HG03558 (cell line): ENCODE measurements around the gene SPTLC2.

Source experiments
- ATAC-seq: cut with Tn5 transposase; IDR thresholded peaks from one replicate; pipeline ENCODE4 v1.9.1; 2021; ENCODE audit warnings: moderate number of reproducible peaks; ENCODE audit not compliant: unreplicated experiment; ENCODE audit errors: extremely low read depth

SPTLC2 gene

DNA sequence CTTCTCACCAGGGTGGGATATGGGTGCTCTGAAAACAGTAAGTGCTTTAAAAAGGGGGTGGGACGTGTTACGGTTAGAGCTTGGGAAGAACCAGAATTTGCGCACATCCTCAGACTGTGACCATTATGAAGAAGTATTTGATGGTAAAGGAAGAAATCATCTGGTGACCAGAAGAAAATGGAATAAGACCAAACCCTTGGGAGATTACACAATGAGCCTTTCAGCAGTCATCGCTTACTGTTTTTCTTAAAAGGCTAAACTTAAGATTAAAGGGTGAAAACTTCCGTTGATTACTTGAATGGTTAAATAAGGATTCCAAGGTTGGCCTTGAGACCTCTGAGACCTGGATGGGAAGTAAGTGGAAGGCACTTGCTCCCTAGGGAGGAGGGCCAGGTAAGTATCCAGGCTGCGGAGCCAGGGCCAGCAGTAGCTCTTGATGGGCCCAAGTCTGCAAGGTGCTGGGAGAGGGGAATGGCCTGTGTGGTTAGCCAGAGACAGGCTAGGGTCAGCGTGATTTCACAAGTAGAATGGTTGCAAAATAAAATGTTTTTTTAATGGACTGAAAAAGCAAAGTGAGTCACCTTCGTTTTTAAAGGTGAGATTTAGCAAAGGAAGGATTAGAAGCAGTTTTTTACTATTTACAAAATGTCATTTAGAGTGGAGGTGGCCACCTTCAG lies 104.8 kb downstream of the SPTLC2 start:
- no peak for ATAC-seq

DNA sequence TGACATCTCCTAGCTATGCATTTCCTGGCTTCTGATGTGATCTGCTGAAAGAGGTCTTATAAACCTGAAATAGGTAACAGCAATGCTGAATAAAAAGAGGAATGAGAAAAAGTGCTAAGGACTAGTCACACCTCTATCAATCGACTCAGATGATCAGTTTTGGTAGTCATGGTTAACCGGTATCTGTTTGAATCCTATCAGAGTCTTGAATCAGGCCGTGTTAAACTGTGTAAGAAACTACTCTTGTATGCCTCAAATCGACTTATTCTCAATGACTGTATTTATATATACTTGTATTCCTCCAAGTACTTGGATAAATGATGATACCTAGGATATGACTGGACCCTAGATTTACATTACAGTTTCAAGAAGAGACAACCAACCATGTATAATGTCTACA lies 107.1 kb downstream of the SPTLC2 start:
- ATAC-seq = no peak

DNA sequence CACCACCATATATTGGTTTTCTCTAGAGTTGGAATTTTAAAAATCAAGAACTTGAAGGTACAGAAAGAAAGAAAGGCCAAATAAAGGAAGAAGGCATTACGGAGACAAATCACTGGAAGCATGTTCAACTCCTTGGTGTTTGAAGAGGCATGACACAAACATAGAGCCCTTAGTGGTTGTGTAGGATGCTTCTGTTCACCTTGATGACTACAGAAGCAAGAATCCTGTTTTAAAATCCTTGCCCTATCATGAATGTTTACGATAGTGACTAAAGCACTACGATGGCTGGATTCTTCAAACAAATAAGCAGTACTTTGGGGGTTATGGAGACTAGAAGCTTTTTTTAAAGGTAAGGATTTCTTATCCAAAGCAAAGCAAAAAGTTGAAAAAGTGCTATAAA lies 107.6 kb downstream of the SPTLC2 start:
- no peak for ATAC-seq

DNA sequence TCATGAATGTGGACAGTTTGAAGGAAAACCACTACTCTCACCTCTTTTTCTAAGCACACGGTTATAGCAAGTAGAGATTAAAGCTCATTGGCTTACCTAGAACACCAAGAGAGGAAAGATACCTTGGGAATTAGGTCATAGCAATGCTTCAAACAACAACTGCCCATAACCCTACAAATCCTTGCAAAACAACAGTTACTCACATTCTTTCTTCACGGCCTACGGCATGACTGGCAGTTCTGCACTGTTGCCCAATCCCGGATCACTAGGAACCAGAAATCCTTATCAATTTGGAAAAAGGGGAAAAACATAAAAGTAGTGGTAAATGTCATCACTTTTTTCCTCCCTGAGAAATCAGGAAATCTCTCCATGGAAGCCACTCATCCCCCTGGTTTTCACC lies 108.2 kb downstream of the SPTLC2 start:
- ATAC-seq = no peak

DNA sequence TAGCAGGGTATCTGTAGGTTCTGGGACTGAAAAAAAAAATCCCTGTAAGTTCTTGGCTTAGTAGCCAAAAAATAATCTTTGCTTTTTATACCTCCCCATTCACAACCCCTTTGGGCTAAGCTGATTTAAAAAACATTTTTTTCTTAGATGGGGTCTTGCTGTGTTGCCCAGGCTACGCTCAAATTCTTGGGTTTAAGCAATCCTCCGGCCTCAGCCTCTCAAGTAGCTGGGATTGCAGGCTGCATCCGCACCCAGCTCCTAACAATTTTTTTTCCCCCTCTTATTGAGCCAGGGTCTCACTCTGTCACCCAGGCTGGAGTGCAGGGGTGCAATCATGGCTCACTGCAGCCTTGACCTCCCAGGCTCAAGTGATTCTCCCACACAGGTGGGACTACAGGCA lies 108.7 kb downstream of the SPTLC2 start:
- ATAC-seq = no peak

DNA sequence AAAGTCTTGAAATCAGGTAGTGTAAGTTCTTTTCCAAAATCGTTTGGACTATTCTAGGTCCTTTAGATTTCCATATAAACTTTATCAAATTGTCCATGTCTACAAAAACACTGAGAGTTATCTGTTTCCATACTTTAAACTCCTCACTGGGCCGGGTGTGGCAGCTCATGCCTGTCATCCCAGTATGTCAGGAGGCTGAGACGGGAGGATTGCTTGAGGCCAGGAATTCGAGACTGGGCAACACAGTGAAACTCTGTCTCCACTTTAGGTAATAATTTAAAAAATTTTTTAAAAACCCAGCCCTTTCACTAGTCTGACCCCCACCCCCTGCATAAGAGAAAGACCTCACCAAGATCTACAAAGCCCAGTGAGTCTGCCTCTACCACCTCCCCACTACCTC lies 111.4 kb downstream of the SPTLC2 start:
- ATAC-seq = no peak

DNA sequence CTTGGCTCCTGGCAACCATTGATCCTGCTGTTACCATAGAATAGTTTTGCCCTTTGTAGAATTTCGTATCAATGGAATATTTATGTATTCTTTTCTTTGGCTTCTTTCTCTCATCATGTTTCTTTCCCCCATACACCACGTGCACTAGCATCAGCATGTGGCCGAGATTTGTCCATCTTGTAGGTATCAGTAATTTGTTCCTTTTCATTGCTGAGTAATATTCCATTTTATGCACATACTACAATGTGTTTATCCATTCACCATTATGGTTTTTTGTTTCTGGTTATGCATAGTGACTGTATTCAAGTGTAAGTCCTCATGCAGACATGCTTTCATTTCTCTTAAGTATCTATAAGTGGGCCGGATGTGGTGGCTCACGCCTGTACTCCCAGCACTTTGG lies 113.3 kb downstream of the SPTLC2 start:
- ATAC-seq = no peak

DNA sequence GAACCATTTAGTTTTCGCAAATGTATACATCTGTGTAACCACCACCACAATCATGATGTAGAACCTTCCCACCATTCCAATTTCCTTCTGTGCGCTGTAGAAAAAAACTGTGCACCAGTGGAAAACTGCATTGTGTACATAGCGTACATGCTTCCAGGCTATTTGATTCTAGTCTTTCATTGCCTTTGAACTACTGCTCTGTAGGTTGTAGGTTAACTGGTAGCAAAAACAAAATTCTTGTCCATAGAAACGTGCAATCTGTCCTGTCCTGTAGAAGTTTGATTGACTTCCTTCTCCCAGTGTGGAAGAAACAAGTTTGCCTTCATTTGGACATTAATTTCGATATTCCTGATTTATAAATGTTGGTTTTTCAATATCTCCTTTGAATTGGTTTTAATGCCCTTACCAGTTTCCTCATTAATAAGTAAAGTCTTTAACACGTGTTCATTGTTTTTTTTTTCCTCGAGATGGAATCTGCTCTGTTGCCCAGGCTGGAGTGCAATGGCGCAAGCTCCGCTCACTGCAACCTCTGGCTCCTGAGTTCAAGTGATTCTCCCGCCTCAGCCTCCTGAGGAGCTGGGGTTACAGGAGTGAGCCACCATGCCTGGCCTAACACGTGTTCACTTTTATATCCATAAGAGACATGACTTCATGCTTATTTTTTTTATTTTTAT lies 114.2 kb downstream of the SPTLC2 start:
- no peak for ATAC-seq

DNA sequence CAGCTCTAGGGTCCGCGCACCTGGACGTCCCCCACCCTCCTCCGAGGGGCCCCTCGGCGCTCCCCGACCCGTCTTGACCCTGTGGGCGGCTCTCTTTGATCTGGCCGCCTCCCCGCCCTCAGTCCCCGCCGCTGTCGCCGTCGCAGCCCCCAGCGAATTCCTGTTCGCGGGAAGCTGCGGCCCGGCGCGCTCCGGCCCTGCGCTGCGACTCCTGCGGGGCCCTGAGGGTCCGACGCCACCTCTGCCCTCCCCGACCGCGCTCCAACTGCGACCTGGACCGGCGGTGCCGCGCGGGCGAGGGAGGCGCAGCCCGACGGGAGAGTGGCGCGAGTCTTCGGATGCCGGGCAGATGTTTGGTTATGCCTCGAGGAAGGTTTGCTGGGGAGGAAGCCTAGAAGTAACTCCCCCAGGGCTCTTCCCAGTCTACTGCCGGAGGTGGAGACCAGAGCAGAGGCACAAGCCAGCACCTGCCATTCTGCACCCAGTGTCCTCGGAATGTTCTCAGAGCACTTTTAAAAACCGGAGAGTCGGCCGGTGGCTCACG lies 117.4 kb downstream of the SPTLC2 start:
- ATAC-seq = no peak

DNA sequence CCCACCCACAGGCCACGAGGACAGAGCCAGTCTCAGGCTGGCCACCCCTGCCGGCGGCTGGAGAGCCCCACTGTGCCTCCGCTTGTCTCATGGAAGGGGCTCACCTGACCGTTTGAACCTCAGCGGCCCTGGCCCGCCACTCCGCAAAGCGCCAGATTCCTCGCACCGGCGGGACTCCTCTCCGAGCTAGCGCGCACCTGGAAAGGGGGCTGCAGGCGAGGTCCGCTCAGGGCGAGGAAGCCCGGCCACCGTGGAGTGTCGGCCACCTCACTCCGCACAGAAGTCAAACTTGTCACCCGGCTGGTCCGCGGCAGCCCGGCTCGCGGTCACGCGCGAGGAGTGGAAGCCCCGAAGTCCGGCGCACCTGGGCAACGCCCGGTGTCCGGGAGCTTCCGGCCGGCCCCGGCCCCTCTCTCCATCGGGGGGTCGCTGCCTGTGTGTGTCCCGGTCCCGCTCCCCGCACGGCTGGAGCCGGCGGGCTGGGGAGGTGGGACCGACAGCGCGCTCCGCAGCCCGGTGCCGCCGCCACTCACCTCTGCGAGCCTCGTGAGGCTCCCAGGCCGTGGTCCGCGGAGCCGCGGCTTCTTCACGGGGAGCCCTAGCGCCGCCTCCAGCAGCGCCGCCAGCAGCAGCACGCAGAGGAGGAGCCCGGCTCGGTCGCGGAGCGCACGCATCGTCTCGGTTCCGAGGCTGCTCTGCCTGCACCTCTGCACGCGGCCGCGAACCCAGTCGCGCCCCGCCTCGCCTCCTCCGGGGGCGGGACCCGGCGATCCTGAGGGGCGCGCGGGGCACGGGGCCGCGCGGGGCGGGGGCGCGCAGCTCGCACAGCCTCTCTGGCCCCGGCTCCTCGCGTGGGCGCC lies 118.1 kb downstream of the SPTLC2 start, which contains the start of gene ISM2:
Gene ISM2 (minus strand): TSS at position 697 of the 860 bp plus-strand sequence. CDS start 23 bp downstream, at position 674.
- ATAC-seq = peak; percentile 57

DNA sequence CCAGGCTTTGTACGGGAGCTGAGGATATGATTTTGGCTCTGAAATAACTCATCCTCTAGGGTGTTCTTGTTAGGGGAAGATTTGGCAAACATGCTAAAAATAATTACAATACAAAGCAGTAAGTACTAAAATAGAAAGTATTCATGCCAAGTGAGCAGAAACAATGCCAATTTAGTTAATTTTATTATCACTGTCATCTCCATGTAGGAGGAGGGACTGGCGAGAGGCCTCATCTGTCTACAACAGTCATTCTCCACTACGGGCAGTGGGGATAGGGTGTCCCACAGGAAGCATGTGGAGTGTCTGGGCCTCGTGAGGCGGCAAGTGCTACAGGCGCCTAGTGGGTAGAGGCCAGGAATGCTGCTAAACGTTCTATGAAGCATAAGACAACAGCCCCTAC lies 121.1 kb downstream of the SPTLC2 start:
- no peak for ATAC-seq

DNA sequence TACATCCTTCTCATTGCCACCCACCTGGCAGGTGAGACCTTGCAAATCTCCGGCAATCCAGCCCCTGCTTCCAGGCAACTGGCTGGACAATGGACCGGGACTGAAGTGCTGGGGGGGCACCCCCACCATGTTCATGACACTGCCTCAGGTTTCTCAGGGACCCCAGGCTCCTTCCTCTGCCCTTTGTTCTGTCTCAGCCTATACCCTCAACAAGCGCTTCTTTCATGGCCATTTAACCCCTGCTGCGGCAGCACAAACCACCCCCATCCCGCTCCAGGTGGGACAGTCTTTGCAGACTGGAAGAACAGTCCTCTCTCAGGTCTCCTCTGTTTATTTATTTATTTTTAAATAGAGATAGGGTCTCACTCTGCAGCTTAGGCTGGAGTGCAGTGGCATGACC lies 125.4 kb downstream of the SPTLC2 start:
- ATAC-seq = no peak

DNA sequence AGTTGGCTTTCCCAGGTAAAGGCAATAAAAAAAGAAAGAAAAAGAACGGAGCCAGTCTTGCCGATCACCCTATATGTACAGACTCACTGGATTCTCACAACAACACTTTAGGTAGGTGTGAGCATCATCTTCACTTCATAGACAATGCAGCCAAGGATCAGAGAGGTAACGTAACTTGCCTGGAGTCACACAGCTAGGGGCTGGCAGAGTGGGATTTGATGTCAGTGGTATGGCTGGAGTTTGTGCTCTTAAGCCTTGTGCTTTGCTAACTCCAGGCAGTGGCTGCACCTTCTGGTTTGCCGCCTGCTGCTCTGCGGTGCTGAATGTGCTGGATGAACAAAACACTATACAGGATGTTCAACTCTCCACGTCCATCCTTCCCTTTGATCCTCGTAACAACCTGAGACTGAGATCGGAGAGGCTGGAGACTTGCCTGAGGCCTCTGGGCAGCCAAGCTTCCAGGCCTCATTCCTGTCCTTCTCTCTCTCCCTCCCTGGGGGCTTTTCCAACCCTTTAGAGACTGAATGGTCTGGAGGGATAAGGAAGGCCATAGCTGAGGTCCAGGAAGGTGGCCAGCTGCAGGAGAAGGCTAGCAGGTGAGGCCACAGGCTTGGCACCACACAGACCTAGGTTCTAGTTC lies 126.0 kb downstream of the SPTLC2 start:
- no peak for ATAC-seq

DNA sequence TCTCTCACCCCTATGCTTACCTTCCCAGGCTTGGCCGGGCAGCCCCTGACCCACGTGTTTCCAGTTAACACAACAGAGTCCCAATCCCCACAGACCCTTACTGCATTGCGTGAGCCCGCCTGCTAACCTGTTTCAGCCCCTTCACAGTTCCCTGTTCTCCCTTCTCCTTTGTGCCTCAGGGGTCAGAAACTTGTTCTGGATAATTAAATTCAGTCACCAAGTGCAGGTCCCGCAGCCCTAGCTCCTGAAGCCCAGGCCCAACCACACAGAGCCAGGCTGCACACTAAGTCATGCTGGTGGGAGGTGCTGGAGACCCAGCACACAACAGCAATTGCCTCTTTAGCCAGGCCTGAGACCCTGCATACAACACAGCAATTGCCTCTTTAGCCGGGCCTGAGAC lies 127.4 kb downstream of the SPTLC2 start:
- ATAC-seq = no peak

DNA sequence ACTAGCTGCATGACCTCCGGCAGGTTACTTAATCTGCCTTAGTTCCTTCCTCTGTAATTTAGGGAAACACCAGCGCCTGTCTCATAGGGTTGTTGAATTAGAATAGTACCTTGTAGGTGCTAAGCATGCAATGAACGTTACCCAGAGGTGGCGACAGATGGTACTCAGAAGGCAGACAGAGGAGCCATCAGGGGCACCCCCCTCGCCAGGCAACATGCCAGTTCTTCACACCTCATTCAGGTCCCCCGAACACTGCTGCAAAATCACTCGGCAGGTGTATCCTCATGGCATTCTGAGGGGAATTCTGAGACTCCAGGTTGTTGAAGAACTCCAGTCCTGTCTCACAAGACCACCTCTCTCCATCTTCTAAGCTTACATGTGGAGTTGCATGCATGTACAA lies 127.9 kb downstream of the SPTLC2 start:
- ATAC-seq = no peak

DNA sequence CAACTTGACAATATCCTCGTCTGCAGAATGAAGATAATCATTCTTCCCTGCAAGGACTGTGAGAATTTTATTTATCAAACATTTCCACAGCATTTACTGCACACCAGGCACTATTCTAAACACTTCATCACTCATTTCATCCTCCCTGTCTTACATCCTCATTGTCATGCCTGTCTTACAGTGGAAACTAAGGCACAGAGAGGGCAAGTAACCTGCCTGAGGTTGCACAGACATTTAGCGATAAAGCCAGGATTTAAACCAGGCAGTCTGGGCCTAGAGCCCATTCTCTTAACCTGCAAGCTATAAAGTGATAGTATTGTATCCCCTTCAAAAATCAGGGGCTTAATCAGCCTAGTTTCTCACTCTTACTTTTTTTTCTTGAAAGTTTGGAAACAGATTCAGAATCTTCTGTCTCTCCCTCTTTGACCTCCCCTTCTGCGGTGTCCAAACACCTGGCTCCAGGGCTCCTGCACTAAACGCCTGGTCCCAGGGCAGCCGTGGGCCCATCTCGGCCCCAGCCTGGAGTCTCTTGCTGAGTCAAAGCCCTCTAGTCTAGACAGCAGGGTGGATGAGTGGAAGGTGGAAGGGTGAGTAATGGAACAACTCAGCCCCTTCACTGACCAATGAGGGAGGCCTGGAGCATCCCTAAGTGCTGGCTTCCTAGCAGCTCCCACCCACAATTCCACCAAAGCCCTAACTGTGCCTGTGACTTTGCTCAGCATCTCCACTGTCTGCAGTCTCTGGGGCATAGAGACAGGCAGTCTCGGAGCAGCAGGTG lies 130.3 kb downstream of the SPTLC2 start:
- ATAC-seq = no peak

DNA sequence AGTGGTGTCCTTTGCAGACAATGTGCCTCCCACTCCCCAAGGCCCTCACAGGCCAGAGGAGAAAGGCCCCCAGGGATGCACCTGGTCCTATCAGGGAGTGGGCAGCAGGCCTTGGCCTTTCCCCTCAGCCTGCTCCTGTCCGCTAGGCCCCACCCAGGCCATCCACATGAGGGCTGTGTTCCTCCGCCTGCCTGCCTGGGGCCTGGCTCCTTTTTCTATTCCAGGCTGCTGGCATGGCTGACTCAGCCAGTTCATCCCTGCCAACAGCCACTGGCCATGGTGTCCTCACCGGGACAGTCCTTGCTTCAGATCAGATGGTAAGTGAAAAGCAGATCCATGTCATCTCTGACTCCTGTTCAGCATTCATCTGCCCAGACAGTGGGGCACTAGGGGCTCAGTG lies 131.2 kb downstream of the SPTLC2 start:
- ATAC-seq = no peak

DNA sequence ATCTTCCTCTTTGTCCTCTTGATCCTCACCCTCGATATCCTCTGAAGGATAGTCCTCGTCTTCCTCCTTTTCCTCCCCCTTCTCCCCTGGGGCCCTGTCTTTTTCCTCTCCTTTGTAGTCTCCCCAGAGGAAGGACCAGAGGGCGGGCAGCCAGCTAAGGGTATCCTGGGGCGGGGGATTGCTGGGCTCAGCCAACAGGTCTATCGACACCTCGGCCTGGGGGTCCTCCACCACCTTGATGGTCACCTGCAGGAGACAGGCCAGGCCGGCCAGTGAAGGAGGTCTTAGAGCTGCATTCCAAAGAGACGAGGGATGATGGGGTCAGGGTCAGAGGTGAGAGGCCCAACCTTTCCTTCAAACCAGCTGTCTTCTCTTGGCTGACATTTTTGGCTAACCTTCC lies 134.0 kb downstream of the SPTLC2 start:
- ATAC-seq = no peak

DNA sequence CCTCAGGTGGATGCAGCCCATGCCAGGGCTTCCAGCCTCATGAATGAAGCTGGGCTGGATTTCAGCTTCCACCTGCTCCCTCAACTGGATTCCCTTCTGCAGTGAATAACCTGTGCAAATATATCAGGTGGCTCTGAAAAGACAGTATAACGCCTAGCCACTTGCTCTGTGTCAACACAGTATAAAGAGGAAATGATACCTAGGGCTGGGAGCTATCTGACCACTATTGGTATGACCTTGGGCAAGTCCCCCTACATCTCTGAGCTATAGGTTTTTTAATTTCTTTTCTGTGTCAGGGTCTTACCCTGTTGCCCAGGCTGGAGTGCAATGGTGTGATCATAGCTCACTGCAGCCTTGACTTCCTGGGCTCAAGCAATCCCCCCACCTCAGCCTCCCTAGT lies 137.6 kb downstream of the SPTLC2 start:
- peak; percentile 50 for ATAC-seq

DNA sequence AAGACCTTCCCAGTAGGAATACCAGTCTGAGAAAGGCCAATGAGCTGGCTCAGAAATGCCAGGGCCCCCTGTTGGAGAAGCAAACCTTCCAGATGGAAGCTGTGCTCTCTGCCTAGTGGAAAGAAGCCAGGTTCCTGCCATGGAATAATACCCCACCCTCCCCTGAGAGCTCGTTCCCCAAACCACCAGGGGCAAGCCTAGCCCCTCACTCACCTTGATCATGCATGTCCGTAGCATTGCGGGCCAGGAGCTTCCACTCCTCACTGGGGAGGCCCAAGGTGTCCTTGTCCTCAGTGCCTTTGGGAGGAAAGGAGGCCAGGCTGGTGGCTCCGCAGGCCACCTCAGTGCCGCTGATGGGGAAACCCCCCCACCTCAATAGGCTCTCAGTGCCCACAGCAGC lies 138.4 kb downstream of the SPTLC2 start:
- no peak for ATAC-seq
